ENCODE measurements around the gene SP4.

SP4 gene

GRCh38 chr7:21422751-21423150 is 5.1 kb upstream of the SP4 start:
- Mint-ChIP-seq H3K27ac (no peak overlapping the region), H3K4me3 (no peak overlapping the region), H3K27me3 (ENCODE audit: low read depth, poor library complexity) (peaks cover 11% of the 10 kb centered on the region), H3K36me3 (ENCODE audit: low read depth) (no peaks in the 10 kb centered on the region), H3K9me3 (no peaks in the 10 kb centered on the region), H3K4me1 (peaks cover 11% of the 10 kb centered on the region)
- no peak for TF ChIP-seq CTCF (IDR thresholded peaks at IDR 0.05)
- DNase-seq = no peak

GRCh38 chr7:21425290-21425689 is 2.6 kb upstream of the SP4 start:
- Mint-ChIP-seq H3K36me3 (ENCODE audit: low read depth) (no peaks in the 10 kb centered on the region), H3K4me3 (no peak overlapping the region), H3K27me3 (ENCODE audit: low read depth, poor library complexity) (peaks cover 11% of the 10 kb centered on the region), H3K4me1 (peaks cover 33% of the 10 kb centered on the region), H3K27ac (no peak overlapping the region), H3K9me3 (no peaks in the 10 kb centered on the region)
- no peak for DNase-seq
- no peak for TF ChIP-seq CTCF (IDR thresholded peaks at IDR 0.05)

GRCh38 chr7:21426286-21427181 is 1.3 kb upstream of the SP4 start:
- no peak for TF ChIP-seq CTCF (IDR thresholded peaks at IDR 0.05)
- Mint-ChIP-seq H3K4me3 (peak overlapping the region; percentile 87), H3K9me3 (no peaks in the 10 kb centered on the region), H3K27ac (peak overlapping the region; percentile 87), H3K4me1 (peaks cover 46% of the 10 kb centered on the region), H3K27me3 (ENCODE audit: low read depth, poor library complexity) (peaks cover 11% of the 10 kb centered on the region), H3K36me3 (ENCODE audit: low read depth) (no peaks in the 10 kb centered on the region)
- no peak for DNase-seq

- peaks cover 54% of the 10 kb centered on the region for H3K4me1 Mint-ChIP-seq
- no peaks in the 10 kb centered on the region for H3K9me3 Mint-ChIP-seq
- peak; percentile 99 for DNase-seq
- H3K36me3 Mint-ChIP-seq (ENCODE audit: low read depth) = no peaks in the 10 kb centered on the region
- H3K27ac Mint-ChIP-seq = peak overlapping the region; percentile 100
- H3K27me3 Mint-ChIP-seq (ENCODE audit: low read depth, poor library complexity) = peaks cover 11% of the 10 kb centered on the region
- H3K4me3 Mint-ChIP-seq = peak overlapping the region; percentile 98
- TF ChIP-seq CTCF (IDR thresholded peaks at IDR 0.05) = no peak
Observed at GRCh38 chr7:21427182-21427870, 557 bp upstream of the SP4 start.

- Mint-ChIP-seq H3K4me3 (peak overlapping the region; percentile 98), H3K4me1 (peaks cover 64% of the 10 kb centered on the region), H3K36me3 (ENCODE audit: low read depth) (peaks cover 10% of the 10 kb centered on the region), H3K9me3 (no peaks in the 10 kb centered on the region), H3K27ac (peak overlapping the region; percentile 98), H3K27me3 (ENCODE audit: low read depth, poor library complexity) (peaks cover 10% of the 10 kb centered on the region)
- DNase-seq = no peak
- no peak for TF ChIP-seq CTCF (IDR thresholded peaks at IDR 0.05)
Observed at GRCh38 chr7:21428659-21428941, 717 bp downstream of the SP4 start.
